Measurements from ENCODE around the gene TBC1D1.

GRCh38 chr4:37910091-37910486 is 19.2 kb downstream of the TBC1D1 start:
- TF ChIP-seq TAF1 (IDR thresholded peaks at IDR 0.05; ENCODE audit: borderline replicate concordance, insufficient read depth, low read length) (no peak), POLR2AphosphoS5 (IDR thresholded peaks at IDR 0.05; ENCODE audit: low read depth, low read length) (no peak), SIN3A (IDR thresholded peaks at IDR 0.05; ENCODE audit: borderline replicate concordance, insufficient read depth, low read length) (no peak)
- TF ChIP-seq, protein P1, sequence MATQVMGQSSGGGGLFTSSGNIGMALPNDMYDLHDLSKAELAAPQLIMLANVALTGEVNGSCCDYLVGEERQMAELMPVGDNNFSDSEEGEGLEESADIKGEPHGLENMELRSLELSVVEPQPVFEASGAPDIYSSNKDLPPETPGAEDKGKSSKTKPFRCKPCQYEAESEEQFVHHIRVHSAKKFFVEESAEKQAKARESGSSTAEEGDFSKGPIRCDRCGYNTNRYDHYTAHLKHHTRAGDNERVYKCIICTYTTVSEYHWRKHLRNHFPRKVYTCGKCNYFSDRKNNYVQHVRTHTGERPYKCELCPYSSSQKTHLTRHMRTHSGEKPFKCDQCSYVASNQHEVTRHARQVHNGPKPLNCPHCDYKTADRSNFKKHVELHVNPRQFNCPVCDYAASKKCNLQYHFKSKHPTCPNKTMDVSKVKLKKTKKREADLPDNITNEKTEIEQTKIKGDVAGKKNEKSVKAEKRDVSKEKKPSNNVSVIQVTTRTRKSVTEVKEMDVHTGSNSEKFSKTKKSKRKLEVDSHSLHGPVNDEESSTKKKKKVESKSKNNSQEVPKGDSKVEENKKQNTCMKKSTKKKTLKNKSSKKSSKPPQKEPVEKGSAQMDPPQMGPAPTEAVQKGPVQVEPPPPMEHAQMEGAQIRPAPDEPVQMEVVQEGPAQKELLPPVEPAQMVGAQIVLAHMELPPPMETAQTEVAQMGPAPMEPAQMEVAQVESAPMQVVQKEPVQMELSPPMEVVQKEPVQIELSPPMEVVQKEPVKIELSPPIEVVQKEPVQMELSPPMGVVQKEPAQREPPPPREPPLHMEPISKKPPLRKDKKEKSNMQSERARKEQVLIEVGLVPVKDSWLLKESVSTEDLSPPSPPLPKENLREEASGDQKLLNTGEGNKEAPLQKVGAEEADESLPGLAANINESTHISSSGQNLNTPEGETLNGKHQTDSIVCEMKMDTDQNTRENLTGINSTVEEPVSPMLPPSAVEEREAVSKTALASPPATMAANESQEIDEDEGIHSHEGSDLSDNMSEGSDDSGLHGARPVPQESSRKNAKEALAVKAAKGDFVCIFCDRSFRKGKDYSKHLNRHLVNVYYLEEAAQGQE (IDR thresholded peaks at IDR 0.05; ENCODE audit: insufficient read depth in 1 of 2, low read depth in 2 of 2, low read length in 2 of 2), result no peak
